Activated naive CD4-positive, alpha-beta T cell treated with anti-CD3 and anti-CD28 coated beads for 36 hours (primary cell): ENCODE results near the gene NDUFS8. TPM values are rescaled to one million over a fixed set of nuclear protein-coding genes. Genes with fewer than 3 reads are reported as not detected.

Experiments used
- CTCF ChIA-PET: fragments of 350-600 bp; sonication (Branson Sonifier 250); formaldehyde crosslinking; loops from one replicate; lab custom pipeline; 2021; ENCODE audit warnings: antibody characterized with exemption; lab: Charles Lee
- DNase-seq: peaks from one replicate; pipeline ENCODE4 v3.0.0-alpha.2; 2020
- H3K27ac Mint-ChIP-seq: one replicate; pipeline ENCODE4 v1.8.0; 2021; ENCODE audit warnings: mild to moderate bottlenecking, mixed read lengths
- H3K27me3 Mint-ChIP-seq: one replicate; pipeline ENCODE4 v1.8.0; 2021; ENCODE audit warnings: low read depth, mixed read lengths
- H3K36me3 Mint-ChIP-seq: one replicate; pipeline ENCODE4 v1.8.0; 2021; ENCODE audit warnings: low read depth, mixed read lengths
- H3K4me1 Mint-ChIP-seq: one replicate; pipeline ENCODE4 v1.8.0; 2021; ENCODE audit warnings: low read depth, mixed read lengths
- H3K4me3 Mint-ChIP-seq: one replicate; pipeline ENCODE4 v1.8.0; 2021; ENCODE audit warnings: mild to moderate bottlenecking, moderate library complexity, mixed read lengths
- H3K9me3 Mint-ChIP-seq: one replicate; pipeline ENCODE4 v1.8.0; 2021; ENCODE audit warnings: mixed read lengths
- intact Hi-C: fragments of 100-400 bp; cut with micrococcal nuclease; formaldehyde crosslinking; loops from one replicate; pipeline ENCODE4 v1.15.1; 2023
- total RNA-seq, 2 experiments: library from RNA; stranded (reverse); gene quantifications; one replicate each; pipeline ENCODE4 v1.2.3, GENCODE V29; 2021

Gene NDUFS8
- total RNA-seq, 2 experiments from 2014 or later, result 142 to 162 TPM

DNA sequence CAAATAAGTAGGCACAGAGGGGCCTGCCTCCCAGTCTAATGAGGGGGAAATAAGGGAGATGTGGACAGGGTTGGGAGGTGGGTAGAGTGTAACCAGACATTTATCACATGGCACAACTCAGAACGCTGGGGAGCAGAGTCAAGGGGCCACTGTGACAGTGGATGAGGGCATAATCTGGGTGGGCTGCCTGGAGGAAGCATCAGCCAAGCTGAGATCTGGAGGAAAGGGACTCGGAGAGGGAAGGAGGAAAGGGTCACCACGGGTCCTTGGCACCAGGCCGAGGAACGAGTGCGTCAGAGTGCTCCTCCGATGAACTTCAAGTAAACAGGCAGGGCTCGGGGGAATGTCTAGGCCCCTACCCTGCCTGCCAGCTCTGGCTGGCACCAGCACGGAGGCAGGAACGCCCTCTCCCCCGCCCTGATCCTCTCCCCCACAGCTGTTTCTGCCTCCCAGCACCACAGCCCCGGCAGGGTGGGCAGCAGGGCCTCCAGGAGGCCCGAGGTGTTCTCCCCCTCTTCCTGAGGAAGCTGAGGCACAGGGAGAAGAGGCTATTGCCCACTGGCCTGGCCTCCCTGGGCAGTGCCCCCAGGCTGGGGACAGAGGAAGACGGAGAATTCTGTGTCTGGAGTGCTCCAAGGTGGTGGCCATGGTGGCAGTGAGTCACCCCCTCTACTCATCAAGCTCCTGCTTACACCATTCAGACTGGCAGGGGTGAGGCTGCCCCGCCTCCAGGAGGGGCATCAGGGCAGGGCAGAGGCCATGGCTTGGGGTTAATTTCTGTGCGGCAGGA lies 16.1 kb upstream of the NDUFS8 start:
- intact Hi-C loops, result no loop called here
- Mint-ChIP-seq H3K36me3 (no peaks in the 10 kb centered on the region), H3K27ac (no peak overlapping the region), H3K4me3 (no peak overlapping the region), H3K4me1 (peaks cover 4% of the 10 kb centered on the region), H3K9me3 (no peaks in the 10 kb centered on the region), H3K27me3 (peaks cover 4% of the 10 kb centered on the region)
- CTCF ChIA-PET, result no interaction called here
- DNase-seq, result no peak

- H3K36me3 Mint-ChIP-seq, result no peaks in the 10 kb centered on the region
- intact Hi-C loops, result no loop called here
Observed at GRCh38 chr11:68014947-68015447, 15.5 kb upstream of the NDUFS8 start.

GRCh38 chr11:68015467-68015866 lies 15.0 kb upstream of the NDUFS8 start:
- Mint-ChIP-seq H3K27ac (no peak overlapping the region), H3K4me3 (no peak overlapping the region), H3K9me3 (no peaks in the 10 kb centered on the region), H3K36me3 (no peaks in the 10 kb centered on the region), H3K27me3 (peaks cover 4% of the 10 kb centered on the region), H3K4me1 (no peaks in the 10 kb centered on the region)
- intact Hi-C loops, result no loop called here
- DNase-seq, result no peak
- CTCF ChIA-PET, result interaction anchor here (0.7 kb wide), 1 partner anchor 191 kb away, joined by 4 read pairs; no protein-coding TSS in a partner anchor

More at GRCh38 chr11:68014947-68015447, 15.5 kb upstream of the NDUFS8 start:
- H3K27me3 Mint-ChIP-seq, result peaks cover 4% of the 10 kb centered on the region
- no peaks in the 10 kb centered on the region for H3K4me1 Mint-ChIP-seq
- H3K9me3 Mint-ChIP-seq, result no peaks in the 10 kb centered on the region
- no peak overlapping the region for H3K27ac Mint-ChIP-seq
- no peak overlapping the region for H3K4me3 Mint-ChIP-seq
- no peak for DNase-seq
- CTCF ChIA-PET, result no interaction called here

DNA sequence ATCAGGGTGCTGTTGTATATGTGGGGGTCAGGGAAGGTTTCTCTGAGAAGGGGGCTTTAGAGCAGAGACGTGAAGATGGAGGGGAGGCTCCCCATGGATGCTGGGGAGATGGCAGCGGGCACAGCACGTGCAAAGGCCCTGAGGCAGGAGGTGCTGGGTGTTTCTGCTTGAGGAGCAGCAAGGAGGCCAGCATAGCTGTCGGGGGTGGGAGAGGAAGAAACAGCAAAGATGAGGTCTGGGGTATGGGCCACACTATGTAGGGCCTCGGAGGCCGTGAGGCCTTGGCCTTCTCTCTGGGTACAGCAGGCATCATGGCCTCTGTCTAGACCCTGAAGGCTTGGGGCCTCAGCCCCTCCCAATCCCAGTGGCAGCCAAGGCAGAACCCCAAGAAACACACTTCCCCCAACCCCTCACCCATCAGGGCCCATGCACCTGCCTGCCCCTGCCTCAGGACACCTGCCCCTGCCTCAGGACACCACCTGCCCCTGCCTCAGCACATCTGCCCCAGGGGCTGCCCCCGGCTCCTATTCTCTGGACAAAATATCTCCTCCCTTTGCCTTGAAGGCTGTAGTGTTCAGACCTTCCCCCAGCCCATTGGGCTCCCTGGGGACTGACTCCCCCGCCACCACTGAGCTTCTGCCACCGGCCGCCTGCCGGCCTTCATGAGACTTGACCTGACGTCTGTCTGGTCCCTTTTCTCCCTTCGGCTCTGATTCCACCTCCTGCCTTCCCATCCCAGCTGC lies 14.1 kb upstream of the NDUFS8 start:
- H3K27me3 Mint-ChIP-seq, result peaks cover 4% of the 10 kb centered on the region
- H3K27ac Mint-ChIP-seq, result no peak overlapping the region
- intact Hi-C loops, result no loop called here
- CTCF ChIA-PET, result interaction anchor here (0.7 kb wide), 1 partner anchor 190 kb away, joined by 4 read pairs; no protein-coding TSS in a partner anchor
- no peaks in the 10 kb centered on the region for H3K36me3 Mint-ChIP-seq
- H3K4me1 Mint-ChIP-seq, result no peaks in the 10 kb centered on the region
- DNase-seq, result no peak
- H3K4me3 Mint-ChIP-seq, result no peak overlapping the region
- H3K9me3 Mint-ChIP-seq, result no peaks in the 10 kb centered on the region

- no peak overlapping the region for H3K4me3 Mint-ChIP-seq
- no peak for DNase-seq
- no peak overlapping the region for H3K27ac Mint-ChIP-seq
- H3K4me1 Mint-ChIP-seq, result no peaks in the 10 kb centered on the region
- CTCF ChIA-PET, result no interaction called here
- no peaks in the 10 kb centered on the region for H3K9me3 Mint-ChIP-seq
- intact Hi-C loops, result no loop called here
- H3K27me3 Mint-ChIP-seq, result no peaks in the 10 kb centered on the region
- H3K36me3 Mint-ChIP-seq, result no peaks in the 10 kb centered on the region
Observed at GRCh38 chr11:68016904-68017817, 13.3 kb upstream of the NDUFS8 start.

DNA sequence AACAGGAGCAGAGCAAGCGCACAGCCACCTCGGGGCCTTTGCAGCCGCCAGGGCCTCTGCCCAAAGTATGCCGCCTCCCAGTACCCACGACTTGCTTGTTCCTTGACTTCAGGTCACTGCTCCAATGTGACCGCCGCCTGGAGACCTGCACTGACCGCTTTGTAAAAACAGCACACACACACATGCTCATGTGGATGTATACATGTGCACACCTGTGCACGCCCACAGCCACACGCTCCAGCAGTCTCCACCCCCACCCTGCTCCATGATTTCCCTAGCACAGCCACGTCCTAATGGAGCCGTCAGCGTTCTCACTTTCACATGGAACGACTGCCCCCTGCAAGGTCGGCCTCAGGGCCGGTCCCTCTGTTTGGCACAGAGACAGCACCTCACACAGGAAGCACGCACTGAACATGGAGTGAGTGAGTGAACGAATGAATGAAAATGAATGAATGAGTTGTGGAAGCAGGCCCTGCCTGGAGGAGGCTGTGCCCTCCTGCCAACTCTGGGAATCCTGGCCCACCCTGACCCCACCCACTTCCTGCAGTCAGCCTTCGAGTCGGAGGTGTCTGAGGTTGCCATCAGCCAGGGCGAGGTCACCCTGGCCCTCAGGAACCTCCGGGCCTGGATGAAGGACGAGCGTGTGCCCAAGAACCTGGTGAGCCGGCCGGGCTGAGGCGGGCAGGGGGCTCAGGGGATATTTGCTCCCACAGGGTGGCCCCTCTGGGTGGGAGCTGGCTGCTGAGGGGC lies 12.3 kb upstream of the NDUFS8 start:
- CTCF ChIA-PET, result no interaction called here
- no peak overlapping the region for H3K4me3 Mint-ChIP-seq
- intact Hi-C loops, result no loop called here
- no peaks in the 10 kb centered on the region for H3K27me3 Mint-ChIP-seq
- no peaks in the 10 kb centered on the region for H3K9me3 Mint-ChIP-seq
- no peaks in the 10 kb centered on the region for H3K36me3 Mint-ChIP-seq
- no peaks in the 10 kb centered on the region for H3K4me1 Mint-ChIP-seq
- H3K27ac Mint-ChIP-seq, result no peak overlapping the region
- DNase-seq, result no peak

- no peaks in the 10 kb centered on the region for H3K4me1 Mint-ChIP-seq
- H3K9me3 Mint-ChIP-seq, result no peaks in the 10 kb centered on the region
- no peak overlapping the region for H3K27ac Mint-ChIP-seq
- intact Hi-C loops, result no loop called here
- no peak overlapping the region for H3K4me3 Mint-ChIP-seq
- no peaks in the 10 kb centered on the region for H3K36me3 Mint-ChIP-seq
- no peaks in the 10 kb centered on the region for H3K27me3 Mint-ChIP-seq
- no peak for DNase-seq
- CTCF ChIA-PET, result no interaction called here
Observed at GRCh38 chr11:68018730-68019190, 11.7 kb upstream of the NDUFS8 start.

- Mint-ChIP-seq H3K4me3 (no peak overlapping the region), H3K27ac (no peak overlapping the region), H3K27me3 (no peaks in the 10 kb centered on the region), H3K9me3 (peaks cover 2% of the 10 kb centered on the region), H3K4me1 (no peaks in the 10 kb centered on the region), H3K36me3 (no peaks in the 10 kb centered on the region)
- no peak for DNase-seq
- CTCF ChIA-PET, result no interaction called here
- intact Hi-C loops, result no loop called here
Observed at GRCh38 chr11:68019486-68019885, 11.0 kb upstream of the NDUFS8 start.

- Mint-ChIP-seq H3K36me3 (peaks cover 8% of the 10 kb centered on the region), H3K4me3 (no peak overlapping the region), H3K27me3 (no peaks in the 10 kb centered on the region), H3K27ac (no peak overlapping the region), H3K4me1 (no peaks in the 10 kb centered on the region), H3K9me3 (peaks cover 7% of the 10 kb centered on the region)
- no peak for DNase-seq
- intact Hi-C loops, result no loop called here
- CTCF ChIA-PET, result no interaction called here
Observed at GRCh38 chr11:68020575-68020974, 9.9 kb upstream of the NDUFS8 start.

DNA sequence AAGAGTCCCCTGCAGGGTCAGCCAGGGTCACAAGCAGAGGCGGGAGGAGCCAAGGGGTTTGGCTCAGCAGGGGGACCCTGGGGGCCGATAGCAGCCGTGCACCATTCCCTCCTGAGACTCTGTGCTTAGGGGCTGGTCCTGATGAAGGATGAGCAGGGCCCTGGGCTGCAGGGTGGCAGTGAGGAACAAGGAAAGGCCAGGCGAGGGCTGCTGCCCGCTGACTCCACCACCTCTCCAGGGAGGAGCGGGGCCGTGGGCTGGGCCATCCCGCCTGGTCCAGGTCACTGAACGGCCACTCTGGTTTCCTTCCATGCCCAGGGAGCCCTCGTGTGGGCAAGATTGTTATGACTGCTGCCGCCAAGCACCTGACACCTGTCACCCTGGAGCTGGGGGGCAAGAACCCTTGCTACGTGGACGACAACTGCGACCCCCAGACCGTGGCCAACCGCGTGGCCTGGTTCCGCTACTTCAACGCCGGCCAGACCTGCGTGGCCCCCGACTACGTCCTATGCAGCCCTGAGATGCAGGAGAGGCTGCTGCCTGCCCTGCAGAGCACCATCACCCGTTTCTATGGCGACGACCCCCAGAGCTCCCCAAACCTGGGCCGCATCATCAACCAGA lies 9.2 kb upstream of the NDUFS8 start:
- no peaks in the 10 kb centered on the region for H3K4me1 Mint-ChIP-seq
- peaks cover 7% of the 10 kb centered on the region for H3K9me3 Mint-ChIP-seq
- H3K36me3 Mint-ChIP-seq, result peaks cover 8% of the 10 kb centered on the region
- H3K27me3 Mint-ChIP-seq, result no peaks in the 10 kb centered on the region
- no peak overlapping the region for H3K4me3 Mint-ChIP-seq
- intact Hi-C loops, result no loop called here
- DNase-seq, result no peak
- CTCF ChIA-PET, result no interaction called here
- no peak overlapping the region for H3K27ac Mint-ChIP-seq

GRCh38 chr11:68022531-68022930 lies 8.0 kb upstream of the NDUFS8 start:
- peaks cover 8% of the 10 kb centered on the region for H3K36me3 Mint-ChIP-seq
- CTCF ChIA-PET, result no interaction called here
- H3K9me3 Mint-ChIP-seq, result peaks cover 7% of the 10 kb centered on the region
- DNase-seq, result no peak
- H3K4me1 Mint-ChIP-seq, result no peaks in the 10 kb centered on the region
- H3K4me3 Mint-ChIP-seq, result no peak overlapping the region
- no peaks in the 10 kb centered on the region for H3K27me3 Mint-ChIP-seq
- H3K27ac Mint-ChIP-seq, result no peak overlapping the region
- intact Hi-C loops, result no loop called here
